Measurements from ENCODE around the gene PALLD. TPM values are rescaled to one million over a fixed set of nuclear protein-coding genes. Genes with fewer than 3 reads are reported as not detected.
A peak's percentile ranks its signal among the peaks of the same experiment; 100 is the strongest.

Gene PALLD
- total RNA-seq, 1 experiment from 2014 or later = 166 TPM

DNA sequence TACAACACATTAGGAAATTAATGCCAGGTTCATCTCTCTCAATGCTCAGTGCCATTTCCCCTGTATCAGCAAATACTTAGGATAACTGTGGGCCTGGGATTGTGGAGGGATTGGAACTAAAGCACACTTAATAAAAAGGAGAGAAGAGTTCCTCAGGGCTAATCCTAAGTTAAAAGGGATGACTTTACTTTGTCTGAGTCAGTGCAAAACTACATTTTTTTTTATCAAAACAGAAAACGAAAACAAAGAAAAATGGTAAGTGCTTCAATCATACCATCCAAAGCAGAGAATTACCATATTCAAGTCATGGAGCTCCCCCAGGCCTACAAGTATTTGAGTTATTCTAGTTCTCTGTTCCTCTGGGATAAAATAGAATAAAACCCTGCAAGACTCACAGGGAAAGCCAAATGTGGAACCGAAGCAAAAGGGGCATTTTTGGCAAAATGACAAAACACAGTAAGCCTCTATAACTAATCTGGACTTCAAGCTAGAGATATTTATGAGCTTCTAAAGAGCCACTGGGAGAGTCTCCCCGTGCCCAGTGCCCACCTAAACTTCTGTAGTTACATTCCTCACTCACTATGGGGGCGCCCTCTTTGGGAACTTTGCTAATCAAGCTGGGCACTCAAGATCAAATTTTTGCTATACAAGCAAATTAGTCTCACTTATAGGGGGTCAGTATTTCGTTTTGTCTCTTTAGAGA is 53.4 kb downstream of the PALLD start:
- RAD21 ChIA-PET (ENCODE audit: low non-redundant PET in 1 of 2, low total read pairs in 2 of 2, uncharacterized antibody in 2 of 2, unreplicated experiment in 2 of 2) = no interaction called here
- no TSS peak for BruUV-seq (replicated peaks)
- no peaks in the 10 kb centered on the region for H3K79me2 ChIP-seq (ENCODE audit: insufficient read depth, low read length)
- H3K4me2 ChIP-seq (ENCODE audit: low read length) = peak overlapping the region; percentile 57
- no peaks in the 10 kb centered on the region for H4K20me1 ChIP-seq (ENCODE audit: insufficient read depth)
- H3K27ac ChIP-seq (ENCODE audit: low read depth, low read length) = peak overlapping the region; percentile 89
- POLR2A ChIA-PET = interaction anchor here (1.0 to 2.2 kb wide), 3 partner anchors 10 to 12 kb away, joined by 3 to 15 read pairs (median 4); no protein-coding TSS in a partner anchor
- CTCF ChIA-PET = interaction anchor here (1.1 kb wide), 1 partner anchor 12 kb away, joined by 3 read pairs; no protein-coding TSS in a partner anchor
- TF ChIP-seq, protein P1, sequence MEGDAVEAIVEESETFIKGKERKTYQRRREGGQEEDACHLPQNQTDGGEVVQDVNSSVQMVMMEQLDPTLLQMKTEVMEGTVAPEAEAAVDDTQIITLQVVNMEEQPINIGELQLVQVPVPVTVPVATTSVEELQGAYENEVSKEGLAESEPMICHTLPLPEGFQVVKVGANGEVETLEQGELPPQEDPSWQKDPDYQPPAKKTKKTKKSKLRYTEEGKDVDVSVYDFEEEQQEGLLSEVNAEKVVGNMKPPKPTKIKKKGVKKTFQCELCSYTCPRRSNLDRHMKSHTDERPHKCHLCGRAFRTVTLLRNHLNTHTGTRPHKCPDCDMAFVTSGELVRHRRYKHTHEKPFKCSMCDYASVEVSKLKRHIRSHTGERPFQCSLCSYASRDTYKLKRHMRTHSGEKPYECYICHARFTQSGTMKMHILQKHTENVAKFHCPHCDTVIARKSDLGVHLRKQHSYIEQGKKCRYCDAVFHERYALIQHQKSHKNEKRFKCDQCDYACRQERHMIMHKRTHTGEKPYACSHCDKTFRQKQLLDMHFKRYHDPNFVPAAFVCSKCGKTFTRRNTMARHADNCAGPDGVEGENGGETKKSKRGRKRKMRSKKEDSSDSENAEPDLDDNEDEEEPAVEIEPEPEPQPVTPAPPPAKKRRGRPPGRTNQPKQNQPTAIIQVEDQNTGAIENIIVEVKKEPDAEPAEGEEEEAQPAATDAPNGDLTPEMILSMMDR (IDR thresholded peaks at IDR 0.05 in 2 of 3, conservative IDR thresholded peaks at IDR 0.05 in 1 of 3; ENCODE audit: borderline replicate concordance in 1 of 3, insufficient read depth in 1 of 3, low read depth in 2 of 3, low read length in 2 of 3) = peak in 2 of 3 experiments; percentile 15 to 32; a peak in 2 of 6 replicates
- no peak for TF ChIP-seq SIN3A (IDR thresholded peaks at IDR 0.05; ENCODE audit: low read depth)
- TF ChIP-seq RAD21 (IDR thresholded peaks at IDR 0.05; ENCODE audit: low read depth) = peak; percentile 35; the same call in 1 of the 2 replicates
- TF ChIP-seq, protein P2, sequence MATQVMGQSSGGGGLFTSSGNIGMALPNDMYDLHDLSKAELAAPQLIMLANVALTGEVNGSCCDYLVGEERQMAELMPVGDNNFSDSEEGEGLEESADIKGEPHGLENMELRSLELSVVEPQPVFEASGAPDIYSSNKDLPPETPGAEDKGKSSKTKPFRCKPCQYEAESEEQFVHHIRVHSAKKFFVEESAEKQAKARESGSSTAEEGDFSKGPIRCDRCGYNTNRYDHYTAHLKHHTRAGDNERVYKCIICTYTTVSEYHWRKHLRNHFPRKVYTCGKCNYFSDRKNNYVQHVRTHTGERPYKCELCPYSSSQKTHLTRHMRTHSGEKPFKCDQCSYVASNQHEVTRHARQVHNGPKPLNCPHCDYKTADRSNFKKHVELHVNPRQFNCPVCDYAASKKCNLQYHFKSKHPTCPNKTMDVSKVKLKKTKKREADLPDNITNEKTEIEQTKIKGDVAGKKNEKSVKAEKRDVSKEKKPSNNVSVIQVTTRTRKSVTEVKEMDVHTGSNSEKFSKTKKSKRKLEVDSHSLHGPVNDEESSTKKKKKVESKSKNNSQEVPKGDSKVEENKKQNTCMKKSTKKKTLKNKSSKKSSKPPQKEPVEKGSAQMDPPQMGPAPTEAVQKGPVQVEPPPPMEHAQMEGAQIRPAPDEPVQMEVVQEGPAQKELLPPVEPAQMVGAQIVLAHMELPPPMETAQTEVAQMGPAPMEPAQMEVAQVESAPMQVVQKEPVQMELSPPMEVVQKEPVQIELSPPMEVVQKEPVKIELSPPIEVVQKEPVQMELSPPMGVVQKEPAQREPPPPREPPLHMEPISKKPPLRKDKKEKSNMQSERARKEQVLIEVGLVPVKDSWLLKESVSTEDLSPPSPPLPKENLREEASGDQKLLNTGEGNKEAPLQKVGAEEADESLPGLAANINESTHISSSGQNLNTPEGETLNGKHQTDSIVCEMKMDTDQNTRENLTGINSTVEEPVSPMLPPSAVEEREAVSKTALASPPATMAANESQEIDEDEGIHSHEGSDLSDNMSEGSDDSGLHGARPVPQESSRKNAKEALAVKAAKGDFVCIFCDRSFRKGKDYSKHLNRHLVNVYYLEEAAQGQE (IDR thresholded peaks at IDR 0.05; ENCODE audit: low read depth) = no peak
- TF ChIP-seq SP1 (IDR thresholded peaks at IDR 0.05; ENCODE audit: low read depth) = peak; percentile 19; the same call in 1 of the 2 replicates
- H3K9ac ChIP-seq (ENCODE audit: low read length) = peak overlapping the region; percentile 29
- intact Hi-C loops (cut with micrococcal nuclease) = no loop called here
- no peaks in the 10 kb centered on the region for H3K27me3 ChIP-seq (ENCODE audit: insufficient read depth, low read length)
- peaks cover 70 to 93% of the 10 kb centered on the region in 2 experiments for H3K4me1 ChIP-seq (ENCODE audit: control insufficient read depth in 1 of 2, insufficient read depth in 2 of 2, low read length in 2 of 2)
- no peaks in the 10 kb centered on the region for H3K9me3 ChIP-seq (ENCODE audit: control insufficient read depth in 1 of 2, insufficient read depth in 1 of 2, low read depth in 1 of 2, low read length in 2 of 2)
- no peaks in the 10 kb centered on the region for H3K9me2 ChIP-seq (ENCODE audit: insufficient read depth)
- H2AFZ ChIP-seq (ENCODE audit: low read depth, low read length, poor library complexity, severe bottlenecking) = peak overlapping the region; percentile 38
- 0 out of 2 replicates have a peak, but pooled peaks have one; percentile 11 for ATAC-seq
- H3K4me3 ChIP-seq (replicated peaks in 1 of 2; ENCODE audit: low read depth in 1 of 2, low read length in 2 of 2) = 0 out of 4 replicates have a peak overlapping the region, but pooled peaks of 1 of the 2 experiments have one; percentile 3
- DNase-seq (ENCODE audit: low read depth, low spot score) = no peak
- H3K36me3 ChIP-seq (ENCODE audit: control insufficient read depth in 1 of 2, insufficient read depth in 2 of 2, low read length in 2 of 2) = no peaks in the 10 kb centered on the region
